Neural cell (in vitro differentiated cells): Measurements from ENCODE around the gene PLSCR4. TPM values are rescaled to one million over a fixed set of nuclear protein-coding genes. Genes with fewer than 3 reads are reported as not detected.

Experiments used
- H2AFZ ChIP-seq: fragments of 200-600, 300-800 bp; sonication (generic), shearing (Covaris generic); 2 replicates; pipeline ENCODE4 v1.6.0; 2014; ENCODE audit warnings: low read depth, mild to moderate bottlenecking, antibody characterized with exemption, low read length, moderate library complexity
- H3F3A ChIP-seq: fragments of 200-600 bp; shearing (Covaris generic); 2 replicates; pipeline ENCODE4 v1.6.1; 2016; ENCODE audit warnings: mild to moderate bottlenecking, moderate library complexity, mixed read lengths, antibody characterized with exemption, low read length; ENCODE audit not compliant: insufficient read depth, poor library complexity, severe bottlenecking
- H3K27ac ChIP-seq: fragments of 200-600, 300-800 bp; sonication (generic), shearing (Covaris generic); 2 replicates; pipeline ENCODE4 v1.5.1; 2014; ENCODE audit warnings: mild to moderate bottlenecking, low read length, moderate library complexity
- H3K27me3 ChIP-seq: fragments of 300-800, 200-600 bp; sonication (generic), shearing (Covaris generic); 2 replicates; pipeline ENCODE4 v1.6.0; 2014; ENCODE audit warnings: mild to moderate bottlenecking, low read depth, low read length, moderate library complexity; ENCODE audit not compliant: insufficient read depth
- H3K36me3 ChIP-seq: fragments of 300-800, 200-600 bp; sonication (generic), shearing (Covaris generic); 2 replicates; pipeline ENCODE4 v1.5.1; 2014; ENCODE audit warnings: mild to moderate bottlenecking, antibody characterized with exemption, low read length, moderate library complexity; ENCODE audit not compliant: insufficient read depth
- H3K4me2 ChIP-seq: fragments of 300-800, 200-600 bp; sonication (generic), shearing (Covaris generic); 2 replicates; pipeline ENCODE4 v1.6.0; 2014; ENCODE audit warnings: mild to moderate bottlenecking, low read length
- H3K4me3 ChIP-seq: fragments of 300-800, 200-600 bp; sonication (generic), shearing (Covaris generic); 2 replicates; pipeline ENCODE4 v1.5.1; 2014; ENCODE audit warnings: mild to moderate bottlenecking, low read length, moderate library complexity
- H3K79me2 ChIP-seq: fragments of 200-600 bp; shearing (Covaris generic); replicated peaks from 2 replicates; pipeline ENCODE4 v1.6.0; 2014; ENCODE audit warnings: mild to moderate bottlenecking, low read length, moderate library complexity; ENCODE audit not compliant: insufficient read depth
- H3K9ac ChIP-seq: fragments of 300-800, 200-600 bp; sonication (generic), shearing (Covaris generic); 2 replicates; pipeline ENCODE4 v1.6.1; 2016; ENCODE audit warnings: mild to moderate bottlenecking, low read length, mixed read lengths
- H3K9me2 ChIP-seq: fragments of 200-600 bp; shearing (Covaris generic); 2 replicates; pipeline ENCODE4 v1.6.1; 2016; ENCODE audit warnings: mild to moderate bottlenecking, low read length, mixed read lengths; ENCODE audit not compliant: insufficient read depth
- H3K9me3 ChIP-seq: fragments of 200-600, 300-800 bp; sonication (generic), shearing (Covaris generic); 2 replicates; pipeline ENCODE4 v1.6.1; 2016; ENCODE audit warnings: mild to moderate bottlenecking, mixed run types, low read length, moderate library complexity, mixed read lengths
- H4K20me1 ChIP-seq: fragments of 200-600 bp; shearing (Covaris generic); 2 replicates; pipeline ENCODE4 v1.6.1; 2016; ENCODE audit warnings: mild to moderate bottlenecking, mixed run types; ENCODE audit not compliant: insufficient read depth
- CTCF ChIP-seq: fragments of 450-650 bp; IDR thresholded peaks from 2 replicates; pipeline ENCODE4 v1.5.1; 2014; ENCODE audit warnings: antibody characterized with exemption, mild to moderate bottlenecking, moderate library complexity; ENCODE audit not compliant: poor library complexity, severe bottlenecking
- EP300 ChIP-seq: fragments of 450-650 bp; conservative IDR thresholded peaks from 2 replicates; pipeline ENCODE4 v1.6.1; 2014; ENCODE audit warnings: antibody characterized with exemption, mild to moderate bottlenecking, moderate library complexity; ENCODE audit not compliant: poor library complexity, severe bottlenecking
- EZH2 ChIP-seq: fragments of 200-600, 300-800 bp; shearing (Covaris generic), sonication (generic); IDR thresholded peaks from 2 replicates; pipeline ENCODE4 v1.6.1; 2014; ENCODE audit warnings: antibody characterized with exemption, low read length, borderline replicate concordance, mild to moderate bottlenecking; ENCODE audit not compliant: insufficient read depth, poor library complexity, severe bottlenecking
- MXI1 ChIP-seq: fragments of 450-650 bp; conservative IDR thresholded peaks from 2 replicates; pipeline ENCODE4 v1.6.1; 2014; ENCODE audit warnings: antibody characterized with exemption, mild to moderate bottlenecking; ENCODE audit not compliant: poor library complexity, severe bottlenecking
- POLR2AphosphoS5 ChIP-seq: IDR thresholded peaks from 2 replicates; pipeline ENCODE4 v1.6.1; 2012
- RAD21 ChIP-seq: fragments of 450-650 bp; conservative IDR thresholded peaks from 2 replicates; pipeline ENCODE4 v1.6.1; 2014; ENCODE audit warnings: antibody characterized with exemption, mild to moderate bottlenecking, moderate library complexity
- REST ChIP-seq: IDR thresholded peaks from 2 replicates; pipeline ENCODE4 v1.6.1; 2012; ENCODE audit warnings: borderline replicate concordance
- SMC3 ChIP-seq: fragments of 450-650 bp; conservative IDR thresholded peaks from 2 replicates; pipeline ENCODE4 v1.6.1; 2014; ENCODE audit warnings: antibody characterized with exemption, mild to moderate bottlenecking, moderate library complexity; ENCODE audit not compliant: poor library complexity
- TAF1 ChIP-seq: IDR thresholded peaks from 2 replicates; pipeline ENCODE4 v1.6.1; 2012; ENCODE audit warnings: low read depth
- polyA plus RNA-seq: library from polyadenylated mRNA; depleted of rRNA; stranded (reverse); fragments of >200 nt; gene quantifications from 2 replicates; pipeline ENCODE4 v1.2.3, GENCODE V29; 2014

PLSCR4 gene
- polyA plus RNA-seq, 1 donor from 2014 or later: not detected

- TF ChIP-seq POLR2AphosphoS5 (no peak), EZH2 (no peak), SMC3 (no peak), TAF1 (no peak), RAD21 (no peak), REST (no peak), CTCF (no peak), EP300 (no peak), MXI1 (no peak)
- no peak overlapping the region for H3K4me3 ChIP-seq
- H4K20me1 ChIP-seq: no peaks in the 10 kb centered on the region
- H3F3A ChIP-seq: no peaks in the 10 kb centered on the region
- H3K27ac ChIP-seq: no peak overlapping the region
- H3K9me2 ChIP-seq: no peaks in the 10 kb centered on the region
- no peak overlapping the region for H3K4me2 ChIP-seq
- H2AFZ ChIP-seq: no peak overlapping the region
- no peaks in the 10 kb centered on the region for H3K9me3 ChIP-seq
- no peak overlapping the region for H3K9ac ChIP-seq
- H3K27me3 ChIP-seq: no peaks in the 10 kb centered on the region
- no peaks in the 10 kb centered on the region for H3K79me2 ChIP-seq
- H3K36me3 ChIP-seq: no peaks in the 10 kb centered on the region
Measured at GRCh38 chr3:146154316-146154715, 96.6 kb downstream of the PLSCR4 start.

- Histone ChIP-seq H3K9ac (no peak overlapping the region), H3K9me2 (no peaks in the 10 kb centered on the region), H3K36me3 (no peaks in the 10 kb centered on the region), H2AFZ (no peak overlapping the region), H3K79me2 (no peaks in the 10 kb centered on the region), H3K27me3 (no peaks in the 10 kb centered on the region), H3F3A (no peaks in the 10 kb centered on the region), H3K9me3 (no peaks in the 10 kb centered on the region), H4K20me1 (no peaks in the 10 kb centered on the region), H3K27ac (no peak overlapping the region), H3K4me2 (no peak overlapping the region), H3K4me3 (no peak overlapping the region)
- no peak for TF ChIP-seq EZH2
- TF ChIP-seq EP300: no peak
- TF ChIP-seq CTCF: no peak
- TF ChIP-seq RAD21: no peak
- TF ChIP-seq SMC3: no peak
- no peak for TF ChIP-seq POLR2AphosphoS5
- TF ChIP-seq TAF1: no peak
- TF ChIP-seq MXI1: no peak
- TF ChIP-seq REST: no peak
Measured at GRCh38 chr3:146153429-146153828, 97.5 kb downstream of the PLSCR4 start.
